ENCODE measurements around the gene NAGK.

NAGK gene

GRCh38 chr2:71108091-71108490 lies 39.6 kb downstream of the NAGK start:
- no peak for DNase-seq (ENCODE audit: low read depth)

GRCh38 chr2:71113843-71114242 lies 45.4 kb downstream of the NAGK start:
- no peak for DNase-seq (ENCODE audit: low read depth)

GRCh38 chr2:71117063-71117462 lies 48.6 kb downstream of the NAGK start:
- no peak for DNase-seq (ENCODE audit: low read depth)

DNA sequence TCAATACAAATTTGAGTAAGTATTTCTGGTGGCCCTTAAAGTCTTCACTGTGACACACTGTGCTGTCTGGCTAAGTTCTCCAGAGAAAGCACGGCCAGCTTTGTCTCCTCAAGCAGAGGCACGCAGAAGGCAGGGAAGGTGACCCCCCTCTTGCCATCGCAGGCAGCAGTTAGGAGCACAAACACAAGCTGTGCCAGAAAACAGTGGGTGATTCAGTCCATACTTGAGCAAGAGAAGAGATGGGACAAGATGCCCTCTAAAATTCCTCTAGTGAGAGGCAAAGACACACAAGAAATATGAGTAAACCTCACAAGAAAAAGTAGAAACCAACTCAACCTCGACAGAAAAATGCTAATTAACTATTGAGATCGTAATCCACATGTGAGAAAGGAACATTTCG lies 51.7 kb downstream of the NAGK start:
- DNase-seq (ENCODE audit: low read depth) = no peak

DNA sequence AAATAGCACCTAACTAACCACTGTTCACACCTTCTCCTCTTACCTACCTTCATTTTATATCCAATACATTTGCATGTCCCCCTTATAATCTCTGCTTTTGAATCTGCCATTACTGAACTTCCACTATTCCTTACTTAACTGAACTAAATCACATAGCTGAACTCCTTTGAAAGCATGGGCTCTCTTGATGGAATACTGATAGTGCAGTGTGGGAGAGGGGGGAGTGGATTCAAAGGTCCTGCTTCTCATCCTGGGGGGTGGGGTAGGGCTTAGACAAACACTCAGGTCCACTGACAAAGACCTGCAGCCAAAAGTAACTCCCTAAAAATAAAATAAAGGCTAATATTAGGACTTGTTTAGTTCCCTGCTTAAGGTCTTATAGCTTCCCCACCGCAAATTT lies 53.0 kb downstream of the NAGK start:
- no peak for DNase-seq (ENCODE audit: low read depth)

DNA sequence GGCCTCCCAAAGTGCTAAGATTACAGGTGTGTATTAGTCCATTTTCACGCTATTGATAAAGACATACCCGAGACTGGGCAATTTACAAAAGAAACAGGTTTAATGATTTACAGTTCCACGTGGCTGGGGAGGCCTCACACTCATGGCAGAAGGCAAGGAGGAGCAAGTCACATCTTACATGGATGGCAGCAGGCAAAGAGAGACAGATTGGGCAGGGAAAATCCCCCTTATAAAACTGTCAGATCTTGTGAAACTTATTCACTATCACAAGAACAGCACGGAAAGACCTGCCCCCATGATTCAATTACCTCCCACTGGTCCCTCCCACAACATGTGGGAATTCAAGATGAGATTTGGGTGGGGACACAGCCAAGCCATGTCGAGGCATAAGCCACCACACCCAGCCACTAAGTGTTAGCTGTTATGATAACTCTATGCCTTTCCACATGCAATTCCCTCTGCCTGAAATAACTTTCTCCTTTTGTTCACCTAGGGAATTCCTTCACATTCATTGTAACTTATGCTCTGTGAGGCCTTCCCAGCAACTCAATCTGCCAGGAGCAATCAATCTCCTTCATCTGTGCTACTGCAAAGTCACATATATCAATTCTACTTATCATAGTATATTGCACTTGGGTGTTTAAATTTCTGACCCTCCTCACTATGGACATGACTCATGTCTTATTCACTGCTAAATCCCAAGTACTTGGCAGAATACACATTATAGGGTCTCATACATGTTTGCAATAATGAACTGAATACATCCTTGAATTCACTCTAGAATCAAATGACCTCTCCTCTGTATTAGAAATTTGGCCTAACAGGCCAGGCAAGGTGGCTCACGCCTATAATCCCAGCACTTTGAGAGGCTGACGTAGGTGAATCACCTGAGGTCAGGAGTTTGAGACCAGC lies 54.2 kb downstream of the NAGK start:
- no peak for DNase-seq (ENCODE audit: low read depth)

- DNase-seq (ENCODE audit: low read depth) = no peak
These were observed 57.3 kb downstream of the NAGK start for GRCh38 chr2:71125506-71126294.

- no peak for DNase-seq (ENCODE audit: low read depth)
These were observed 58.5 kb downstream of the NAGK start for GRCh38 chr2:71126957-71127356.
